Measurements from ENCODE around the gene COQ5.

DNA sequence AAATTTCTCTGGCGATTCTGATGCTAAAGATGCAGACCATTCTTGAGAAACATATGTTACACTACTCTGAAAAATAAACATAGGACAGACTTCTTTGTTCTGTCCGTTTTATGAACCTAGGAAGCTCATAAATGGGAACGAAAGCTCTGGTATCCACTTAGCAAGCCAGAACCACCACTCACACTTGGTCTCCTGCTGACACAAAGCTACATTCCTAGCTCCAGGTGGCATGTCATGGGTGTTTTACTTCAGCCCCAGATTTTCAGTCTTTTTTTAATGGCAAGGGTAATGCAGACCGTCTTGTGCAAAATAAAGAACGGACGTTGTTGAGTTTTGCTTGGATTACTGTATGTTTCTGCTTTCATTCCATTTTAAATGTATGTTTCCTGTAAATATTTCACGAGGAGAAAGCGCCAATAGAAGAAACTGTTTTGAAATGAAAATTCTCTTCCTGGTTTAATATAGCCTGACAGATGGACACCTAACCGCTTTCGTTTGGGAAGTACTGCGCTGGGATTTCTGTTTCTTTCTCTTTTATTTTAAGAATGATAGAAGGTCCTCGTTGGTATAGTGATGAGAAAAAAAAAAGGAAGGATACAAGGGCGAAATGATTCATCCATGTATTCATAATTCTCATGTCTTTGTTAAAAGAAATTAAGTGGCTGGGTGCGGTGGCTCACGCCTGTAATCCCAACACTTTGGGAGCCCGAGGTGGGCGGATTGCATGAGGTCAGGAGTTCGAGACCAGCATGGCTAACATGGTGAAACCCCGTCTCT is 871 bp upstream of the COQ5 start:
- TF ChIP-seq, protein P1, sequence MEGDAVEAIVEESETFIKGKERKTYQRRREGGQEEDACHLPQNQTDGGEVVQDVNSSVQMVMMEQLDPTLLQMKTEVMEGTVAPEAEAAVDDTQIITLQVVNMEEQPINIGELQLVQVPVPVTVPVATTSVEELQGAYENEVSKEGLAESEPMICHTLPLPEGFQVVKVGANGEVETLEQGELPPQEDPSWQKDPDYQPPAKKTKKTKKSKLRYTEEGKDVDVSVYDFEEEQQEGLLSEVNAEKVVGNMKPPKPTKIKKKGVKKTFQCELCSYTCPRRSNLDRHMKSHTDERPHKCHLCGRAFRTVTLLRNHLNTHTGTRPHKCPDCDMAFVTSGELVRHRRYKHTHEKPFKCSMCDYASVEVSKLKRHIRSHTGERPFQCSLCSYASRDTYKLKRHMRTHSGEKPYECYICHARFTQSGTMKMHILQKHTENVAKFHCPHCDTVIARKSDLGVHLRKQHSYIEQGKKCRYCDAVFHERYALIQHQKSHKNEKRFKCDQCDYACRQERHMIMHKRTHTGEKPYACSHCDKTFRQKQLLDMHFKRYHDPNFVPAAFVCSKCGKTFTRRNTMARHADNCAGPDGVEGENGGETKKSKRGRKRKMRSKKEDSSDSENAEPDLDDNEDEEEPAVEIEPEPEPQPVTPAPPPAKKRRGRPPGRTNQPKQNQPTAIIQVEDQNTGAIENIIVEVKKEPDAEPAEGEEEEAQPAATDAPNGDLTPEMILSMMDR (IDR thresholded peaks at IDR 0.05), result no peak
- TF ChIP-seq POLR2A (IDR thresholded peaks at IDR 0.05), result no peak
- no peak for TF ChIP-seq POLR2AphosphoS5 (IDR thresholded peaks at IDR 0.05)

Measured in suprapubic skin (tissue), 4 donors.